ENCODE measurements around the gene MATK. TPM values are rescaled to one million over a fixed set of nuclear protein-coding genes. Genes with fewer than 3 reads are reported as not detected.

The MATK gene
- total RNA-seq, 1 donor from 2014 or later: 1.8 TPM

DNA sequence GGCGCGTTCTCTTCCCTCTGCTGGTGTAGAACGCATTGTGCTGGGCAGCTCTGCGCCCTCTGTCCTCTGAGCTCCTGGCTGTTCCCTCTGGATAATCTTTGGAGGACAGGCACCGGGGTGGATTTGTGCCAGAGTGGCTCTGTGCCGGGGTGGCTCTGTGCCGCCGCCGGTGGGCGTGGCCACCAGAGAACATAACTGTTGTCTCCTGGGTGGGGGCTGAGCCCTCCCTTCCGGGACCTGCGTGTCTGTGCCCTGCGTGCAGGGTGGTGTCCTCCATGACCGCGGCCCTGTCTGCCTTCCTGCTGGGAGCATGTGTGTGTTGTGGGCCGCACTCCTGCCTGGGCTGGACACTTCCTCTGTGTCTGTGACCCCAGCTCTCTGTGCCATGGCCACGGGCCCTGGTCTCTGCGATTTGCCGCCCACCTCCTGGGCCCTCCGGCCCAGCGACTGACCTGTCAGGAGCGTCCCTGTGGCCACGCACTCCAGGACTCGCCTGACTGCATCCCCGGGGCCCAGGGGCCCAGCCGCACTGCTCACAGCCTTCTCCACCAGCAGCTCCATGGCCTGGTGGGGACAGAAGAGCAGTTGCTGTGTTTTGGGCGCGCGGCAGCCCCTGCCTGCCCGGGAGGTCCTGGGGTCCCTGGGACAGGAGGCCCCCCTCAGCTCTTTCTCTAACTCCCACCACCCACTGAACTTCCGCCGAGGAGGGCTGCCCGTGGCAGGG, 22.4 kb upstream of the MATK start:
- Mint-ChIP-seq H3K4me1 (ENCODE audit: low read depth) (no peaks in the 10 kb centered on the region), H3K27ac (no peak overlapping the region), H3K27me3 (peaks cover 9% of the 10 kb centered on the region), H3K9me3 (ENCODE audit: low read depth) (no peaks in the 10 kb centered on the region), H3K4me3 (ENCODE audit: low read depth) (no peak overlapping the region), H3K36me3 (ENCODE audit: insufficient read depth) (no peaks in the 10 kb centered on the region)
- TF ChIP-seq, protein P1, sequence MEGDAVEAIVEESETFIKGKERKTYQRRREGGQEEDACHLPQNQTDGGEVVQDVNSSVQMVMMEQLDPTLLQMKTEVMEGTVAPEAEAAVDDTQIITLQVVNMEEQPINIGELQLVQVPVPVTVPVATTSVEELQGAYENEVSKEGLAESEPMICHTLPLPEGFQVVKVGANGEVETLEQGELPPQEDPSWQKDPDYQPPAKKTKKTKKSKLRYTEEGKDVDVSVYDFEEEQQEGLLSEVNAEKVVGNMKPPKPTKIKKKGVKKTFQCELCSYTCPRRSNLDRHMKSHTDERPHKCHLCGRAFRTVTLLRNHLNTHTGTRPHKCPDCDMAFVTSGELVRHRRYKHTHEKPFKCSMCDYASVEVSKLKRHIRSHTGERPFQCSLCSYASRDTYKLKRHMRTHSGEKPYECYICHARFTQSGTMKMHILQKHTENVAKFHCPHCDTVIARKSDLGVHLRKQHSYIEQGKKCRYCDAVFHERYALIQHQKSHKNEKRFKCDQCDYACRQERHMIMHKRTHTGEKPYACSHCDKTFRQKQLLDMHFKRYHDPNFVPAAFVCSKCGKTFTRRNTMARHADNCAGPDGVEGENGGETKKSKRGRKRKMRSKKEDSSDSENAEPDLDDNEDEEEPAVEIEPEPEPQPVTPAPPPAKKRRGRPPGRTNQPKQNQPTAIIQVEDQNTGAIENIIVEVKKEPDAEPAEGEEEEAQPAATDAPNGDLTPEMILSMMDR (IDR thresholded peaks at IDR 0.05; ENCODE audit: unreplicated experiment): no peak
- DNase-seq (ENCODE audit: low spot score, unreplicated experiment): no peak

DNA sequence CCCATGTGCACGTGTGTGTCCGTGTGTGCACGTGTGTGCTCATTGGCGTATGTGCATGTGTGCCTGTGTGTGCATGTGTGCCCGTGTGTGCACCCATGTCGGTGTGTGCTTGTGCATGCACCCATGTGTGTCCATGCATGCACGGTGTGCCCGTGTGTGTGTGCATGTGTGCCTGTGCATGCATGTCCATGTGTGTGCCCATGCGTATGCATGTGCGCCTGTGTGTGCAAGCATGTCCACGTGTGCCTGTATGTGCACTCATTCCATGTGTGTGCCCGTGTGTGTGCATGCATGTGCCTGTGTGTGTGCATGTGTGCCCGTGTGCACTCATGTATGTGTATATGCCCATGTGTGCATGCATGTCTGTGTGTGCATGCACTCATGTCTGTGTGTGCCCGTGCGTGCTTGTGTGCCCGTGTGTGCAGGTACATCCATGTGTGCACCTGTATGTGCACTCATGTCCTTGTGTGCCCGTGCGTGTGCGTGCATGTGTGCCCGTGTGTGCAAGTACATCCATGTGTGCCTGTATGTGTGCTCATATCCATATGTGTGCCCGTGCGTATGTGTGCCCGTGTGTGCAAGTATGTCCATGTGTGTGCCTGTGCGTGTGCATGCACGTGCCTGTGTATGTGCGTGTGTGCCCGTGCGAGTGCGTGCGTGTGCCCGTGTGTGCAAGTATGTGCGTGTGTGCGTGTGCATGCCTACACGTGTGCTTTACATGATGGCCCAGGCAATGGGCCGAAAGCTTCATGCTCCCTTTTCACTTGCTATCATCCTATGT, 21.6 kb upstream of the MATK start:
- no peak overlapping the region for H3K27ac Mint-ChIP-seq
- no peak for DNase-seq (ENCODE audit: low spot score, unreplicated experiment)
- H3K36me3 Mint-ChIP-seq (ENCODE audit: insufficient read depth): no peaks in the 10 kb centered on the region
- TF ChIP-seq, protein P1 (IDR thresholded peaks at IDR 0.05; ENCODE audit: unreplicated experiment): no peak
- H3K9me3 Mint-ChIP-seq (ENCODE audit: low read depth): no peaks in the 10 kb centered on the region
- H3K27me3 Mint-ChIP-seq: peaks cover 12% of the 10 kb centered on the region
- H3K4me3 Mint-ChIP-seq (ENCODE audit: low read depth): no peak overlapping the region
- H3K4me1 Mint-ChIP-seq (ENCODE audit: low read depth): no peaks in the 10 kb centered on the region

GRCh38 chr19:3807131-3807480, 20.9 kb upstream of the MATK start:
- Mint-ChIP-seq H3K4me3 (ENCODE audit: low read depth) (no peak overlapping the region), H3K4me1 (ENCODE audit: low read depth) (no peaks in the 10 kb centered on the region), H3K36me3 (ENCODE audit: insufficient read depth) (no peaks in the 10 kb centered on the region), H3K9me3 (ENCODE audit: low read depth) (no peaks in the 10 kb centered on the region), H3K27ac (no peak overlapping the region), H3K27me3 (peaks cover 19% of the 10 kb centered on the region)
- no peak for DNase-seq (ENCODE audit: low spot score, unreplicated experiment)
- TF ChIP-seq, protein P1 (IDR thresholded peaks at IDR 0.05; ENCODE audit: unreplicated experiment): no peak

DNA sequence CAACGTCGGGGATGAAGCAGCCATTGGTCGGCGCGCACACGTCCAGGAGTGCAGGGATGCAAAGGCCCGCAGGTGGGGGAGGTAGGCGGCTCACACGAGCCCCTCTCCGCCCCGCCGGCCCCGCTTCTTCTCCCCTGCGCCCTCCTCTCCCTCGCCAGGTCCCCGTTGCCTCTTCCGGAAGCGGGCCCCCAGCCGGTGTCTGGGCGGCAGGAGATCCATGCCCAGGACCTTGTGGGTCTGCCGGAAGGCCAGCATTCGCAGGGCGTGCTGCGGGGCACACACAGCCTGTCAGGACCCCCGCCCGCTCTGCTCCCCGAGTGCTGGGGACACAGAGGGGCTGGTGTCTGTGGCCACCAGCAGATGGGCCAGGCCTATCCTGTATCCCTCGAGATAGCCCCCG, 19.7 kb upstream of the MATK start:
- DNase-seq (ENCODE audit: low spot score, unreplicated experiment): no peak
- TF ChIP-seq, protein P1 (IDR thresholded peaks at IDR 0.05; ENCODE audit: unreplicated experiment): no peak
- Mint-ChIP-seq H3K27me3 (peaks cover 31% of the 10 kb centered on the region), H3K4me3 (ENCODE audit: low read depth) (no peak overlapping the region), H3K4me1 (ENCODE audit: low read depth) (no peaks in the 10 kb centered on the region), H3K9me3 (ENCODE audit: low read depth) (no peaks in the 10 kb centered on the region), H3K27ac (no peak overlapping the region), H3K36me3 (ENCODE audit: insufficient read depth) (no peaks in the 10 kb centered on the region)

DNA sequence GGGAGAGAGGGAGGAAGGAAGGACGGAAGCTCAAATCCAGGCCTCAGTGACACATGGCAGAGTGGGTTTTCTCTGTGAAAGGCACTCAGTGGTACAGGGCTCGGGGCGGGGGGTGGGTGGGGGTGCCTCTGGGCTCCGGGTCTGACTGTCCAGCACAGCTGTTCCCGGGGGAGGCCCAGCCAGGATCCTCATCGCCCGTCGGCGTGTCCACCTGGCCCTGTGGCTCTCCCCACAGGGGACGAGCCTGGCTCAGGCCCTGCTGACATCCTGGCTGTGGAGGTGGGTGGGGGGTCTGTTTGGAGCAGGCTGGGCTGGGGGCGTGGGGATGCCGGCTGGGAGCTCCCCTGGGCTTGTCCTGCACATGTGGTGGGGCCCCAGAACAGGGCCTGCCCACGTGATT, 18.2 kb upstream of the MATK start:
- Mint-ChIP-seq H3K9me3 (ENCODE audit: low read depth) (no peaks in the 10 kb centered on the region), H3K4me3 (ENCODE audit: low read depth) (no peak overlapping the region), H3K27me3 (peaks cover 38% of the 10 kb centered on the region), H3K27ac (no peak overlapping the region), H3K4me1 (ENCODE audit: low read depth) (no peaks in the 10 kb centered on the region), H3K36me3 (ENCODE audit: insufficient read depth) (no peaks in the 10 kb centered on the region)
- no peak for DNase-seq (ENCODE audit: low spot score, unreplicated experiment)
- TF ChIP-seq, protein P1 (IDR thresholded peaks at IDR 0.05; ENCODE audit: unreplicated experiment): no peak
